Measurements from ENCODE around the gene ANKS1B. TPM values are rescaled to one million over a fixed set of nuclear protein-coding genes. Genes with fewer than 3 reads are reported as not detected.
"Not testable (repeated sequence)": the region's sequence is repeated elsewhere in the genome, so short reads cannot be mapped to it uniquely, and the experiment has no call there.

Gene ANKS1B
- total RNA-seq, 1 donor from 2014 or later: 65.5 TPM

- no peak for DNase-seq (ENCODE audit: low spot score)
Observed at GRCh38 chr12:99066726-99067125, 918.0 kb downstream of the ANKS1B start.

- no peak for DNase-seq (ENCODE audit: low spot score)
Observed at GRCh38 chr12:99063182-99063581, 921.6 kb downstream of the ANKS1B start.

GRCh38 chr12:99059824-99060511 is 924.8 kb downstream of the ANKS1B start:
- peak; percentile 75 for DNase-seq (ENCODE audit: low spot score)

GRCh38 chr12:99057670-99058069 is 927.1 kb downstream of the ANKS1B start:
- no peak for DNase-seq (ENCODE audit: low spot score)

- no peak for DNase-seq (ENCODE audit: low spot score)
Observed at GRCh38 chr12:99056186-99056585, 928.5 kb downstream of the ANKS1B start.

GRCh38 chr12:99055299-99055698 is 929.4 kb downstream of the ANKS1B start:
- DNase-seq (ENCODE audit: low spot score): no peak

GRCh38 chr12:99054601-99055128 is 930.1 kb downstream of the ANKS1B start:
- DNase-seq (ENCODE audit: low spot score): no peak

- no peak for DNase-seq (ENCODE audit: low spot score)
Observed at GRCh38 chr12:99053616-99054362, 930.9 kb downstream of the ANKS1B start.

GRCh38 chr12:99049774-99050173 is 935.0 kb downstream of the ANKS1B start:
- DNase-seq (ENCODE audit: low spot score): no peak

- DNase-seq (ENCODE audit: low spot score): peak; percentile 7
Observed at GRCh38 chr12:99045158-99045557, 939.6 kb downstream of the ANKS1B start.

GRCh38 chr12:99043319-99043914 is 941.3 kb downstream of the ANKS1B start:
- peak; percentile 63 for DNase-seq (ENCODE audit: low spot score)

GRCh38 chr12:99042226-99042625 is 942.5 kb downstream of the ANKS1B start:
- DNase-seq (ENCODE audit: low spot score): no peak

- DNase-seq (ENCODE audit: low spot score): no peak
Observed at GRCh38 chr12:99039367-99040120, 945.2 kb downstream of the ANKS1B start.

- DNase-seq (ENCODE audit: low spot score): no peak
Observed at GRCh38 chr12:99036566-99036965, 948.2 kb downstream of the ANKS1B start.

GRCh38 chr12:99035803-99036202 is 948.9 kb downstream of the ANKS1B start:
- no peak for DNase-seq (ENCODE audit: low spot score)

GRCh38 chr12:99034201-99034600 is 950.5 kb downstream of the ANKS1B start:
- not testable (repeated sequence) for DNase-seq (ENCODE audit: low spot score)

GRCh38 chr12:99029511-99030271 is 955.0 kb downstream of the ANKS1B start:
- DNase-seq (ENCODE audit: low spot score): no peak

GRCh38 chr12:99027461-99027860 is 957.3 kb downstream of the ANKS1B start:
- no peak for DNase-seq (ENCODE audit: low spot score)

- no peak for DNase-seq (ENCODE audit: low spot score)
Observed at GRCh38 chr12:99027055-99027393, 957.7 kb downstream of the ANKS1B start.

- no peak for DNase-seq (ENCODE audit: low spot score)
Observed at GRCh38 chr12:99026332-99027054, 958.2 kb downstream of the ANKS1B start.
